NCI-H1105 treated with DMSO at 0.1 percent for 48 hours (cell line): ENCODE measurements around the gene MON2.
"Not testable (repeated sequence)": the region's sequence is repeated elsewhere in the genome, so short reads cannot be mapped to it uniquely, and the experiment has no call there.

Source experiments
- DNase-seq: peaks from one replicate; lab custom pipeline; 2025; lab: John Stamatoyannopoulos, UW

The MON2 gene

DNA sequence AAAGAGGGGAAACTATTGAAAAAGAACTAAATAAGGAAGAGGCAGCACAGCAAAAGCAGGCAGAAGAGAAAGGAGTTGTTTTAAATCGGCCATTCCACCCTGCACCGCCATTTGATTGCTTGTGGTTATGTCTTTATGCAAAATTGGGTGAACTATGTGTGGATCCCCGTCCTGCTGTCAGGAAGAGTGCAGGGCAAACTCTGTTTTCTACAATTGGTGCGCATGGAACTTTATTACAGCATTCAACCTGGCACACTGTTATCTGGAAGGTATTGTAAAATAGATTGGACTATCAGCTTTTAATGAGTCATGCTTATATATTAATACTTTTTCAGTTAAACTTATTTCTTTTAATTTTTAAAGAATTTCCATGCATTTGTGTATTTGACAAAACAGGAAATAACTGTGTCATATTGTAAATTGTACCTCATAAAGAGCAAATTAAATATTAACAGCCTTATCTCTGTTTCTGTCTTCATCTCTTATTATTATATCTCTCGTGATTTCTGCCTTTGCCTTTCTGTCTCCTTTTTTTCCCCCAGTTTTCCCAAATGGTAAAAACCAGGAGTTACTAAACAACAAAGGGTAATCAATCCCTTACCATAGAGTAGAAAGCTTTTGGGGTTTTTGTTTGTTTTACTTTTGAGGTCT is 86.4 kb downstream of the MON2 start:
- no peak for DNase-seq

DNA sequence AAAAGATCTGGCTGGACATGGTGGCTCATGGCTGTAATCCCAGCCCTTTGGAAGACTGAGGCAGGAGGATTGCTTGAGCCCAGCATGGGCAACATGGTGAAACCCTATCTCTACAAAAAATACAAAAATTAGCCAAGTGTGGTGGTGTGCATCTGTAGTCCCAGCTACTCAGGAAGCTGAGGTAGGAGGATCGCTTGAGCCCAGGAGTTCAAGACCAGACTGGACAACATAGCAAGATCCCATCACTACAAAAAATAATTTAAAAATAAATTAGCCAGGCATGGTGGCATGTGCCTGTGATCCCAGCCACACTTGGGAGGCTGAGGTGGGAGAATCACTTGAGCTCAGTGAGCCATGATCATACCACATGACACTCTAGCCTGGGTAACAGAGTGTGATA is 92.7 kb downstream of the MON2 start:
- DNase-seq, result not testable (repeated sequence)

DNA sequence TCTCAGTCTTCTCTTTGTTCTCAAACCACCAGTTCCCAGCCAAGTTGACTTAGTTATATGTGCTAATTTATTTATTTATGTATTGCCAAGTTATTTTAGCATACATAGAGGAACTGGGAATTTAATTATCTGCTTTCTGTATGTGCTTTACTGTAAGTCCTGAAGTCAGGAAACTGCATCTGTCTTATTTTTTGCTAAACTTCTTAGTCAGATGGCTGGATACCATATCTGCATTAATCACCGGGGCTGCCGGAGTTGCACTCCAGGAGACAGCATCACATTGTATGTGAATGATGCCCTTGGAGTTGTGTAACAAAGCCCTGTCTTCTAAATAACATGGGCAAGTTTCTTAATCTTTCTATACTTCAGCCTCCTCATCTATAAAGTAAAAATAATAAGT is 96.2 kb downstream of the MON2 start:
- no peak for DNase-seq

DNA sequence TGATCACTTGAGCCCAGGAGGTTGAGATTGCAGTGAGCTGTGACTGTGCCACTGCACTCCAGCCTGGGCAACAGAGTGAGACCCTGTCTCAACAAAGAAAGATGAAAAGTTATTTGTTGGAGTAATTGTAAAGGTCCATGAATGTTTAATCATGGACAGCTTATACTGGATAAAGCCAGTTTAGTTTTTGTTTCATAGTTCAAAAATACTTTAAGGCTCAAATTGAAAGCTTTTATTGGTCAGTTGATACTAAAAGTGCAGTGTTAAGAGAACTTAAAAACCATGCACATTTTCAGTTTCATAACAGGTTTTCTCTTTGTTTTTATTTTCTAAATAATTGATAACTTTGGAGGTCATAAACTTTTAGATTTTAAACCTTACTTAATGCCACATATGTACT is 108.4 kb downstream of the MON2 start:
- DNase-seq, result no peak

DNA sequence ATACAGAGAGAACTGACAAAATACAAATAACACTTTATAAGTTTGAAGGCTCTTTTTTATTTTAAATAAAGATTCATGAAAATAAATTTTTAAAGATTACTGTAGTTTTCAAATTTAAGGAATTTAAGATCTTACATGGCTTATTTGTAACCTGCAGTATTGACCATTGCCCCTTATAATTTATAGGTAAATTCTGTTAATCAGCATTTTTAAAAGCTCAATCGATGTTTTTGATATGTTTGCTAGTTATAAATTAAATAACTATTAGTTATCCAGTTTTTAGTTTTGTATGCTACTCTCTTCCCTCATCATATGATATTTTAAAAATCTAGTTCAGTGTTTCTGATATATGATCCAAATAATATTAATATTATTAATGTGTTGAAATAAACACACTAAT is 109.9 kb downstream of the MON2 start:
- no peak for DNase-seq

DNA sequence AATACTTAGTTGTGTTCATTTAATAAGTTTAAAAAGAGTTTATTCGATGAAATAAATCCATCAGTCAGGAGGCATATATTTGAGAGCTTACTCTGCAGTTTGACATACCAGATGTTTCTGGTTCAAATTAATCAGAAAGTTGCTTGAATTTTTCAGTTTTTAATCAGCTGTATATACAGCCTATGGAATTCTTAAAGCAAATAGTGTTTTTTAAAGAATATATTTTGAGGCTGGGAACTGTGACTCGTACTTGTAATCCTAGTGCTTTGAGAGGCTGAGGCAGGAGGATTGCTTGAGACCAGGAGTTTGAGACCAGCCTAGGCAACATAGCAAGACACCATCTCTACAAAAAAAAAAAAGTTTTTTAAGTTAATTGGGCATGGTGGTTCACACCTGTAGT is 112.1 kb downstream of the MON2 start:
- DNase-seq, result no peak

DNA sequence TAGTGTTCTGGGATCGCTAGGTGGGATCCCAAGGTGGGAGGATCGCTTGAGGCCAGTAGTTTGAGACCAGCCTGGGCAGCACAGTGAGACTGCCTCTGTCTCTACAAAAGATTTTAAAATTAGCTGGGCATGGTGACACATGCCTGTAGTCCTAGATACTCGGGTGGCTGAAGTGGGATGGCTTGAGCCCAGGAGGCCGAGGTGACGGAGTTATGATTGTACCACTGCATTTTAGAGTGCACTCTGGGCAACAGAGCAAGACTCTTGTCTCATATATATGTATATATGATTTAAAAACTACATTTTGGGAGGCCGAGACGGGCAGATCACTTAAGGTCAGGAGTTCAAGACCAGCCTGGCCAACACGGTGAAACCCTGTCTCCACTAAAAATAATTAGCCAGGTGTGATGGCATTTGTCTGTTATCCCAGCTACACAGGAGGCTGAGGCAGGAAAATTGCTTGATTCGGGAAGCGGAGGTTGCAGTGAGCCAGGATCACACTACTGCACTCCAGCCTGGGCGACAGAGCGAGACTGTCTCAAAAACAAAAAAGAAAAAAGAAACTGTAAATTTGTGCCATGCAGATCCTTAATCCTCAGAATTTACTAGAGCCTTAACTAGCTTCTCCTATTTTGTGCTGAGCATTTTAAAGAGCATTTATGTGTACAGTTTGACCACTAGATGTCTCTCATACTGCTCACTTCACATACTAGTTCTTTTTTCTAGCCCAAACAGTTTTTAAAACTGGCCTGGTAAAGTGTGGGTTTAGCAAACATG is 114.8 kb downstream of the MON2 start:
- peak; percentile 42 for DNase-seq

DNA sequence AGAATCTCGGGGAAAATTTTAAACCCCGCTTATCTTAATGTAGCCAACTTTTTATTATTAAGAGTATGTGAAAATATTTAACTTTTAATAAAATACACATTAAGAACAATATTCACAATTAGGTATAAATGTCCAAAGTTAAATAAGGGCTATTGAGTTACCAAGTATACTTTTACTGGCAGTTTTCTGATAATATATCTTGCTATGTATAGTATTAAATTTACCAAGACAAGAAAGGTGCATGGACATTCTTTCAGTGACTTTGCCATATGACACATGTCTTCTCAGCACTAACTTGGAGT is 115.4 kb downstream of the MON2 start:
- DNase-seq, result no peak

DNA sequence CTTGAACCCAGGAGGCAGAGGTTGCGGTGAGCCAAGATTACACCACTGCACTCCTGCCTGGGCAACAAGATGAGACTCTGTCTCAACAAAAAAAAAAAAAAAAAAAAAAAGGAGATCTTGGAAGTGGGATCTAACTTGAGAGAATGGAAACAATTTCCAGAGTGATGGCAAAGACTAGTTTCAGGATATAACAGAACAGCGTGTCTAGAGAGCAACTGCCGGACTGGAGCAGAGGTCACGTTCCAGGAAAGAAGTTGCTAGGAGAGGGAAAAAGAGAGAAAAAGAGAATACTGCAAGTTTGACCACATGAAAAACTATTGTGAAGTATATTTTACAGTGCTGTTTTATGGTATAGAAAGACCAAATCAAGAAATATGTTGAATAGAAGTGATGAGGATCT is 118.0 kb downstream of the MON2 start:
- no peak for DNase-seq

DNA sequence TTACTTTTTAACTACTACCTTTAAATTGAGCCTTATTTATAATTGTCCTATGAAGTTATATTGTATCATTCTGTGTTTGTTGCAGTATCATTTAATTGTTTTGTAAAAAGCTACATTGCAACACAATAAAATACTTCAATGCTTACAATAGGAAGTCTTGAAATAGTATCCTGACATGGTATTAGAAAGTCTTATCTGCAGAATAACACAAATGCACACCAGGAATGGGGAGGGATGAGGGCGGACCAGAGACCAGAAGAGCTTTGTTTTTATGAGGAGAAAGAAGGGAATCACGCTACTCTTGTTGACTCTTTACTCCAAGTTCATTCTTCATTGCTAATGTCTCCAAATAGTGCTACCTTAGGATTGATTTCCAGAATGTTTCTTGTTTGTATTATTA is 120.2 kb downstream of the MON2 start:
- no peak for DNase-seq

DNA sequence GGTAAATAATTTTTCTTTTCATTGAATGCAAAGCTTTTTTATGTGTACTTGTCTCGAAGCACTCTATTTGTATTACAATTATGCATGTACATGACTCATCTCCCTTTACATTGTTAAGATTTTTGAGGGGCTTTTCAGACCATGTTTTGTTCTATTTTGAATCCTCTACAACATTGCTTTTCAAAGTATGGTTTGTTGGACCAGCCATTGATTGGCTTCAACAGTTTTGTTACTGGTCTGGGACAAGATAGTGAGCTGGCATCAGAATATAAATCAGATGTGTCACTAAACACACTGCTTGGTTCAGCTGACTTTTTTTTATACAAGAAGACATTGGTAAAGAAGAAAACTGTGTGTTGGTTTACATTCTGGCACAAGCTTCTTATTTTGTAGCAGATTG is 122.3 kb downstream of the MON2 start:
- no peak for DNase-seq

DNA sequence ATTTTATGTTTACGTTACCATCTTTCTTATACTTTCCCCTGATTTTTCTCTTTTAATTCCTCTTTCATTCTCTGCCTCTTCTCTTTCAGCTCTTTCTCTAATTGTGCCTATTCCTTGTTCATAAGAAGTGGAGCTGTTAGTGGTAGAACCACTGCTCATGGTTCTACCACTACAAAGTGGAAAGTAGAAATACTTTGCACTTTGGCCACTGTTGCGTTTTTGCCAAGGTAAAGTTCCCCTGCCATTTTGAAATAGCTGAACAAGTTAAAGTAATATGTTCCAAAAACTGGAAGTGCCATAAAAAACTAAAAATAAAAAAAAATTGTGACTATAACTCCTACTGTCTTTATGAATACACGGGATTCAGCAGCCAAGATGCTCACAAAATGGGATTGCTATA is 130.6 kb downstream of the MON2 start:
- no peak for DNase-seq

DNA sequence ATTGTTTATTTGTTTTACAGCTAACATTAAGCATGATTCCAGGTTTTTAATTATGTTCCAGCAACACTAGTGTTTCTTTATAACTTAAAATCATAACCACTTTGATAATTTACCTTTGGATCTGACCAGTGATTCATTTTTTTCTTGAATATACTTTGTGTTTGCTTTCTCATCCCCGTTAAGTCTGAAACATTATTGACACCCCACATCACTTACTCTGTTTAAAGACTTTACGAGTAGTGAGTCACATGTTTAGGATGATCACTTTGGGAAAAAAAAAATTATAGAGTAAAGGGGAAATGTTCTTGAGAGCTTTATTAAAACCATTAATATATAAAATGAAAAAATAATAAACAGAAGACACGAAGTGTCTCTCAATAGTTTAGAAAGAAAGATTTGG is 132.2 kb downstream of the MON2 start:
- no peak for DNase-seq

DNA sequence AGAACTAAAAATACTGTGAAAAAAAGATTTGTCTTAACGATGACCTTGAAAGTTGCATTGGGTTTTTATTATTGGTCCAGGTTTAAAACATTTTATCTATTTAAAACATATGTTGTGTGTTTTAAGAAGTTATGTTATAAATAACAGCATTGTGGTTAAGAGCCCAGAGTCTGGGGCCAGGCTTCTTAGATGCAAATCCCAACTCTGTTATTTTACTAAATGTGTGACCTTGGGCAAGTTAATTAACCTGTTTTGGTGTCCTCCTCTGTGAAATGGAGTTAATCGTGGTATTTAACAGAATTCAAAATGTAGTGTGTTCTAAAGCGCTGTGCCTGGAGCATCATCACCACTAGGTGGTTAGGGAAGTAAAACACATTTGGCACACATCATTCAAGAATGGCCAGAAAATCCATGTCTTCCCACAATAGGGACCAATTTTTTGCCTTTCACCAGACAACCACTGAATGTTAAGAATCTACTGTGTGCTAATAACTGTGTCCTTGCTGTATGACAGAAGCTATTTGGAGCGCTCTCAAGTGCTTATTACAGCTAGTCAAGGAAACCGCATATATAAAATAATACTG is 133.3 kb downstream of the MON2 start:
- no peak for DNase-seq

DNA sequence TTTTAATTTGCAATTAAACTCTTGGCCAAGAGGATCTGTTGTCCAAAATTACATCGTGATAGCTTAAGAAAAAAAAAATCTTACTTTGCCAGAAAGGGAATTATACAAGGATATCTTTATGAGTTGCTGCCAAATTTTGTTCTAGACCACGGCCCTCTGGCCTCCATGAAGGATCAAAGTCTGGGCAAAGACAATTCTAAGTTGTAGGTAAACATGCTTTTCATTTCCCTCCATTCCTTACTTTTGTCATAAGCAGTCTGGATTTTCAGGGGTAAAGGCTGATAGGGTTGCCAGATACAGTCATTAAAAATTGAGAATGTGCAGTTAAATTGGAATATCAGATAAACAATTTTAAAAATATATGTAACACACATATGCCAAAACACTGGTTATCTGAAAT is 135.1 kb downstream of the MON2 start:
- no peak for DNase-seq

DNA sequence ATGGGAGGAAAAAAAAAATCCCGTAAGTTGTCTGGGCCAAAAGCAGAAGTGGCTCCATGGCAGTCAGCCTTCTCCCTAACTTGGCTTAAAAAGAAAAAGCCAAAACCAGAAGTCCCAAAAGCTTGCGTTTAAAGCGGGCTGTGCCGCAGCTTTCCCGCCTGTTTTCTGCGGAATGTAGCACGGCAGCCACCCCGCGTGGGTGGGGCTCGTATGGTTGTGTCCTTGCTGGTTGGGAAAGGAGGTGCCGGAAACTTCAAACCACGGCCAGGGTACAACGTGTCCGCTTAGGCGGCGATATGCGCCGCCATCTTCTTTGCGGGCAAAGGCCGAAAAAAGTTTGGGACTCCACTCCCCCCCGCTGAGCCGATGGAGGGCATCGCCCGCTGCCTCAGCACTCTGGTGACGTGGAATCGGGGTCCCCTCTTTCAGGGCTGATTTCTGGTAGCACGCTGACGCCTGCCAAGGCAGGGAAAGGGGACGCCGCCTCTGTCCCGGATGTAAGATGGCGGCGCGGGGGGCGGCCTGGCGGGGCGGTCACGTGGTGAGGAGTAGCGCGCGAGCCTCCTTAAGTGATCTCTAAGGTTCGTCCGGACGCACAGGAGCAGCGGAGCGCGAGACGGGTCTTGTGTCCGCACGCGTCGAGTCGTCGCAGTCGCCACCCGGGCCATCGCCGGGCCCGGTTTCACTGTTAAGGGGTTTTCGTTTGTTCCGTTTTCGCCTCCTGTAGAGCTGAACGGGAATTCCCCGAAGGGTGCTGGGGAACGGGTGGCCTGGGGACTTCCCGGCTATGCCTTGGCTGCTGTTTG is 135.8 kb downstream of the MON2 start:
- DNase-seq, result peak; percentile 89

DNA sequence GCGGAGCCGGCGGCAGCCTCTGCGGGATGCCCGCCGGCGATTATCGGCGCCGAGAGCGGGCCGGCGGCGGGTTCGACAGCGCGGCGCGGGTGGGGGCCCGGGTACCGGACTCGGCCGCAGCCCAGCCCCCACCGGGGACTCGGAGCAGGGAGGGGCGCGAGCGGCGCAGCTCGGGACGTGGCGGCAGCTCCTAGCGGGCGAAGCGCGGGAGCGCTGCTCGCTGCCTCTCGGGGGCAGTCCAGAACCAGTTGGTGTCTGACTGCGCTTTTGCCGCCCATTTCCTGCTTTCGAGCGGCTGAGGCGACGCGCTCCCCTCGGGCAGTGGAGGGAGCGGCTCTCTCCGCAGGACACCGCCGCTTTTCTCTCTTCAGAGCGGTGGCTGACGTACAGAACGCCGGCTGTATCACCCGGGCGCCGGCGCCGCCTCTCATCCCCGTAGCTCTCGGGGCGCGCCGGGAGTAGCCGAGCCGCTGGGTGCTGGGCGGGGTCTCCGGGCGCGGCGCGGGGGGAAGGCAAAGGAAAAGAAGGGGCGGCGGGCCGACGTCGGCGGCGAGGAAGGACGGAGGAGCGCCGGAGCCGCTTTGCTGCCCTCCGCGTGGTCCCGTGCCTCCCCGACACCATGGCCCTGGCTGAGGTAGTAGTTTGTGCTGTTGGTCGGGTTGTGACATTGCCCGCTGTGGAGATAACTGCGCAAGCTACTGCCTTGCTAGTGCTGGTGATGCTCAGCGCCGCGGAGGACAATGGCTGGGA is 136.6 kb downstream of the MON2 start:
- peak; percentile 59 for DNase-seq

DNA sequence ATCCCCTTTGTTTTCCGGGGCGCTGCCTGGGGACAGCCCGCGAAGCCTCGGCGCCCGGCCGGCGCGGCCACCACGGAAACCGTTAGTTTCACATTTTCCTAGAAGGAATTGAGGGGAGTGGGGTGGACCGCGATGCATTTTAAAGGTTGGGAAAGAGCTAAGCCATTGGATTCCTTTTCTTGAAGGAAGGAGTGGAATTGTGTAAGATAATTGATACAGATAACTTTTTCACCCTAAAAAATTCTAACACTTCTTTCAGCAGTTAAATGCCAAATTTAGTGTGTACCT is 137.1 kb downstream of the MON2 start:
- DNase-seq, result no peak

DNA sequence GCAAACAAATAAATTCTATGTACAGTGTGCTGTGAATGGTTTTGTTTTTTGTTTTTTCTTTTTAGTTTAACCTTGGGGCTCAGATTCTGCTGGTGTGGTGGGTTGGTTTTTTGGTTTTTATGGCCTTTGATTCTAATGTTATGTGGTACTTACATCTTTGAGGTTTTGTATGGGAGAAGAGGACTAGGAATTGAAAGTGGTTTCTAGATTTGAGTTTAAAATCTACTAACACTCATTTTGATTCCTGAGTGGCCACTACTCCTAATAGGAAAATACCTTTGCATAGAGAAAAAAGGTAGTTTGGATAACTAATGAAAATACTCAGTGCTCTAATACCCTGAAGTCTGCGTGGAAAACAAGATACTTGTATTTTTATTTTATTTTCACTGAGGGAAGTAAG is 137.7 kb downstream of the MON2 start:
- DNase-seq, result no peak

DNA sequence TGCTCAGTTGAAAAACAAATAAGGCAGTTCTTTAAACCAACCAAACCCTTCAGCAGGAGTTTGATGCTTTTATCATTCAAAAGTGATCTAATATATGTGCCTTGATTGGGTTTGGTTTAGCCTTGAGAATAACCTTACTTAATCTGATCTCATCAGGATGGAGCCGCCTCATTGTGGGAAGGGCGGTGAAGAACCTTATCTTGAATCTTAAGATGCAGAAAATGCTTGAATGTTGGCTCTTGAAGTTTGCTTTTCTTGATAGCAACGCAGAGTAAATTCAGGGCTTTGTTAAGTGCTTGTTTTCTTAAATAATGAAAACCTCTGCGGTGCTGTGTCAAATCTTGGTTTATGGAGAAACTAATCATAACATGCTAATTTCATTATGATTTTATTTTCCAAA is 138.2 kb downstream of the MON2 start:
- DNase-seq, result no peak

DNA sequence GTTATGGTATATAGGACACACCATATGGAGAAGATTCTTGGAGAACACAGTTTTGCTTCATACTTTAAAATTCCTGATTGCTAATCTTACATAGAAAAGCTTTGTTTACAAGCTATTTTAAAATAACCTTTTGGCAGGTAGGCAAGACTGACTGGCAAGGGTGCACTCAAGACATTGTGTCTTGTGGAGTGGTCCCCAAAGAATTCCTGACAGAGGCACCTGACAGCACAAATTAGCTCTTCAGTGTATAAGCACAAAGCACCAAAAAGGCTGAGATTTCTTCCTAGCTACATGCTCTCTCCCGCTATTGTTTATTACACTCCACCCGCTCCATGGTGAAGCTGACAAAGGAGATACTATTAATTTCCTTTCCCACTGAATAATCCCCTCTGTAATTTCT is 139.4 kb downstream of the MON2 start:
- no peak for DNase-seq

DNA sequence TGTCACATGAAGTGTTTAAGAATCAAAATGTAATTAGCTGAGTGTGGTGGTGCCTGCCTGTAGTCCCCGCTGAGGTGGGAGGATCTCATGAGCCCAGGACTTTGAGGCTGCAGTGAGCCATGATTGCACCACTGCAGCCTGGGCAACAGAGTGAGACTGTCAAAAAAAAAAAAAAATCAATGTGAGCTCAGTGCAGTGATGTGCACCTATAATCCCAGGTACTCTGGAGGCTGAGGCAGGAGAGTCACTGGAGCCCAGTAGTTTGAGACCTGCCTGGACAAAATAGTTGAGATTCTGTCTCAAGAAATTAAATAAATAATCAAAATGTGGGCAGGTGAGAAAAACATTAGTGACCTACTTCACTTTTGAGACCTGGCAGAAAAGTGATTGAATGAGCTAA is 140.0 kb downstream of the MON2 start:
- no peak for DNase-seq

DNA sequence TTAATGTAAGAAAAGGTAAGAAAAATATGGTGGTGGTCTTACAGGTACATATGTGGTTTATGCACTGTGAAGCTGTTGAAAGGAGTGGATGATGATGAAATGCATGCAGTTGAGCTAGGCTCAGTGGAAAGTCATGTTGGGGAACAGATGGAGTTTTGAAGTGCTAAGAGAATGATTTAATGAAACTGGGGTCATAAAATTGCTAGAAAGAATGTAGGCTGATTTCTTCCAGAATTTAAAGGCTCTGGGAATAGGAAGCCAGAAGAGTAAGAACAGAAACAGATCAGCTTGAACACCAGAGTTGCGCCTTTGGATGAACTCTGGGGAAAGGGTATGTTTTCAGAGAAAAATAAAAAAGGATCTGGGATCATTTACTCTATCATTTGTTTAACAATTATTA is 146.5 kb downstream of the MON2 start:
- DNase-seq, result no peak
